HG02973 (cell line): ENCODE results near the gene CYP3A5.
"Not testable (repeated sequence)": the region's sequence is repeated elsewhere in the genome, so short reads cannot be mapped to it uniquely, and the experiment has no call there.

Source experiments
- ATAC-seq: cut with Tn5 transposase; IDR thresholded peaks from one replicate; pipeline ENCODE4 v1.9.1; 2021; ENCODE audit warnings: moderate library complexity; ENCODE audit not compliant: unreplicated experiment

CYP3A5 gene

DNA sequence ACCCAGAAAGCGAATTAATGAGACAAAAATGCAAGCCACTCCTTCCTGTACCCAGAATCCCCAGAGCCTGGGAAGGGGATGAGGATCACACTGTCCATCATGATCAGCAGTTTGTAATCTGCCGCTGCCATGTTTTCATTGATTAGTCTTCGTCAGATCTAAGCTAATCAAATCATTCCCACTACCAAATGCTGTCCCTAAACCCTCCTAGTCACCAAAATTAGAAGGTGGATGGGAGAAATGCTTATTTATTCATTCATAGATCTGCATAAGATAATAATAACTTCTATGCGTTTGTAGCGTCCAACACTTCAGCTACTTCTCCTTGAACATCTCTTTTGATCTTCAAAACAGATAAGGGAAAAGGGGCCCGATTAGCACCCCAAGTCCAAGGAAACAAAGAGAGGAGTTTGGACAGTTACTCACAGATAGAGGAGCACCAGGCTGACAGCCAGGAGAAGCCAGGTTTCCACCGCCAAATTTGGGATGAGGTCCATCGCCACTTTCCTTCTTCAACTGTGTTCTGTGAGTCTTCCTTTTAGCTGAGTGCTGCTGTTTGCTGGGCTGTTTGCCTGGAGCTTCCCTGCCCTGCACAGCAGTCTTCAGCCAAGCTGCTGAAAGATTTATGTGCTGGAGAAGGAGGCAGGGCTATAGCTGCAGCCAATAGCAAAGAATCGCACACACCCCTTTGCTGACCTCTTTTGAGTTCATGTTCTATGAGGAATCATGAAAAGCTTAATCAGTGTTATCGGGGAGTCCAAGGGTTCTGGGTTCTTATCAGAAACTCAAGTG is at the start of gene CYP3A5:
TSS of gene CYP3A5 (minus strand) at position 597 of the 792 bp plus-strand sequence. CDS start at position 497, 100 bp downstream.
- ATAC-seq: no peak

DNA sequence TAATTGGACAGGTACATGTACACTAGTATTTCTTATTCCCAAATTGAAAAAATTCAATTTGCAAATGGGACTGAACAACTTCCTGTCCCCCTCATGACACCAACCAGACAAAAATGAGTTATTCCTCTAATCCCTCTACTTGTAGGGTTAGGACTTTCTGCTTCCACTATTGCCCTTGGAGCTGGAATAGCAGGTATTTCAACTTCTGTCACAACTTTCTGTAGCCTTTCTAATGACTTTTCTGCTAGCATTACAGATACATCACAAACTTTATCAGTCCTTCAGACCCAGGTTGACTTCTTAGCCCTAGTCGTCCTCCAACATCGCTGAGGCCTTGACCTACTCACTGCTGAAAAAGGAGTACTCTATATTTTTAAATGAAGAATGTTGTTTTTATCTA is 48.8 kb upstream of the CYP3A5 start:
- no peak for ATAC-seq

- ATAC-seq: not testable (repeated sequence)
These were observed 43.4 kb upstream of the CYP3A5 start for GRCh38 chr7:99723201-99723600.

- ATAC-seq: no peak
These were observed 41.2 kb upstream of the CYP3A5 start for GRCh38 chr7:99720800-99721595.

GRCh38 chr7:99719996-99720769 is 40.4 kb upstream of the CYP3A5 start:
- no peak for ATAC-seq

DNA sequence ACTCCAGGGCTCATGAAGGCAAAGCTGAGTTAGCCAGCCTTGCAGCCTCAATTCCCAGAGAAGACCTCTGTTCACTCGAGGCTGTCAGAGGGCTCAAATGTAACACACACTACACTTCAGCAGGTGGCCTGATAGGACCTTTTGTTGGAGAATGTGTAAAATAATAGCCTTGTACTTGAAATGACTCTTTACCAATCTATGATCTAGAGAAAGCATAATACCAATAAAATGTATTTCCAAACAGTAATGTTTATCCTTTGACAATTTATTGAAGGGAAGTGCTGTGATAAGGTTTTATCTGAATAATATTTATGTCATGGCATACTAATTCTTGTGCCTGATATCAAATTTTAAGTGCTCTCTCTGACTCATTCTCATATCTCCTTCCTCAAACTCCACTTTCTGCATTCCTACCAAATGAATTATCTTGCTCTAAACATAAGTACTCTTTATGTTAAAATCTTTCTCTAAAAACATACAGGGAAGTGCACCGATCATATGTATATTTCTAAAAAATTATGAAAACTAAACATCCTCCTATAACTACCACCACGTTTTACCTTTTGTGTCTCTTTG is 34.3 kb upstream of the CYP3A5 start:
- no peak for ATAC-seq

GRCh38 chr7:99709838-99710578 is 30.2 kb upstream of the CYP3A5 start:
- ATAC-seq: no peak

GRCh38 chr7:99709260-99709659 is 29.5 kb upstream of the CYP3A5 start:
- ATAC-seq: no peak

GRCh38 chr7:99707096-99707495 is 27.3 kb upstream of the CYP3A5 start:
- no peak for ATAC-seq

DNA sequence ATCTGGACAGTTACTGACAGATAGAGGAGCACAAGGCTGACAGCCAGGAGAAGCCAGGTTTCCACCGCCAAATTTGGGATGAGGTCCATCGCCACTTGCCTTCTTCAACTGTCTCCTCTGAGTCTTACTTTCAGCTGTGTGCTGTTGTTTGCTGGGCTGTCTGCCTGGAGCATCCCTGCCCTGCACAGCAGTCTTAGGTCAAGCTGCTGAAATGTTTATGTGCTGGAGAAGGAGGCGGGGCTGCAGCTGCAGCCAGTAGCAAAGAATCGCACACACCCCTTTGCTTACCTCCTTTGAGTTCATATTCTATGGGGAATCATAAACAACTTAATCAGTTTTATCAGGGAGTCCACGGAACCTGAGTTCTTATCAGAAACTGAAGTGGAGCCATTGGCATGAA is 20.1 kb upstream of the CYP3A5 start:
- ATAC-seq: no peak

DNA sequence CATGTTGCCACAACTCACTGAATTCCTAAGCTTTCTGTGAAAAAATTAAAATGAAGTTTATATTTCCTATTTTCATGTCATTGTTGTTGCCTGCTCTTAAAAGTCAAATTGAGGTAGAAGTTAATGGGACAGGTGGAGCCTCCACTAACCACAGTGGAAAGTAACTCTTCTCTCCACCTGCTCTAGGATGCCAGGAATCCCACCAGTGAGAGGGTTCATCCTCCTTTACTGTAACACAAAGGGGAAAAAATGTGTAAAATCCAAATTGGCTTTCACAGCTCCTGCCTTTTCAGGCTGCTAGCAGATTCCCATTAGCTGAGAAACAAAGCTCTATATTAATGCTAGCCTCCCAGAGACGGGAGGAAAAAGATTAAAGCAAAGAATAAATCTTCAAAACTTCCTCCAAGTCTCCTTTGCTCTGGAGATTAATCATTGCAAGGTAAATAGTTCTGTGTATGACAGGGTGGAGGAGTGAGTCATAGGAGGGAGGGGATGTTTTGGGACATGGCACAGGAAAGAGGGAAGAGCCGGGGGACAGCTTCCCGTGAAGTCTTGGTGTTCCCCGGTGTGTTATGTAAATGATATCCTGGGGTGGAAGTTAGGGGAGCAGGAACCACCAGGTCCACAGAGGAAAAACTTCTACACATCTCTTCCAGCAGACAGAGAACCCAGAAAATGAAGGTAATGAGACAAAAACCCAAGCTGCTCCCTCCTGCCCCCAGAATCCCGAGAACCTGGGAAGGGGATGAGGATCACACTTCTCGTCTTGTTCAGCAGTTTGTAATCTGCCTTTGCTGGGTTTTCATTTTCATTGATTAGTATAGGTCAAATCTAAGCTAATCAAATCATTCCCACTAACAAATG is 19.3 kb upstream of the CYP3A5 start:
- not testable (repeated sequence) for ATAC-seq

- no peak for ATAC-seq
These were observed 15.1 kb upstream of the CYP3A5 start for GRCh38 chr7:99694912-99695304.

- no peak for ATAC-seq
These were observed 14.6 kb upstream of the CYP3A5 start for GRCh38 chr7:99694201-99694911.

GRCh38 chr7:99693427-99694200 is 13.8 kb upstream of the CYP3A5 start:
- ATAC-seq: no peak

- no peak for ATAC-seq
These were observed 13.3 kb upstream of the CYP3A5 start for GRCh38 chr7:99693100-99693426.

- not testable (repeated sequence) for ATAC-seq
These were observed 12.8 kb upstream of the CYP3A5 start for GRCh38 chr7:99692563-99692962.

- not testable (repeated sequence) for ATAC-seq
These were observed 11.9 kb upstream of the CYP3A5 start for GRCh38 chr7:99691658-99692057.

DNA sequence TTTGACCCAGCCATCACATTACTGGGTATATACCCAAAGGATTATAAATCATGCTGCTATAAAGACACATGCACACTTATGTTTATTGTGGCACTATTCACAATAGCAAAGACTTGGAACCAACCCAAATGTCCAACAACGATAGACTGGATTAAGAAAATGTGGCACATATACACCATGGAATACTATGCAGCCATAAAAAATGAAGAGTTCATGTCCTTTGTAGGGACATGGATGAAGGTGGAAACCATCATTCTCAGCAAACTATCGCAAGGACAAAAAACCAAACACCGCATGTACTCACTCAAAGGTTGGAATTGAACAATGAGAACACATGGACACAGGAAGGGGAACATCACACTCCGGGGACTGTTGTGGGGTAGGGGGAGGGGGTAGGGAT is 11.1 kb upstream of the CYP3A5 start:
- ATAC-seq: not testable (repeated sequence)
